Measurements from ENCODE around the gene EFNA4.

The EFNA4 gene

DNA sequence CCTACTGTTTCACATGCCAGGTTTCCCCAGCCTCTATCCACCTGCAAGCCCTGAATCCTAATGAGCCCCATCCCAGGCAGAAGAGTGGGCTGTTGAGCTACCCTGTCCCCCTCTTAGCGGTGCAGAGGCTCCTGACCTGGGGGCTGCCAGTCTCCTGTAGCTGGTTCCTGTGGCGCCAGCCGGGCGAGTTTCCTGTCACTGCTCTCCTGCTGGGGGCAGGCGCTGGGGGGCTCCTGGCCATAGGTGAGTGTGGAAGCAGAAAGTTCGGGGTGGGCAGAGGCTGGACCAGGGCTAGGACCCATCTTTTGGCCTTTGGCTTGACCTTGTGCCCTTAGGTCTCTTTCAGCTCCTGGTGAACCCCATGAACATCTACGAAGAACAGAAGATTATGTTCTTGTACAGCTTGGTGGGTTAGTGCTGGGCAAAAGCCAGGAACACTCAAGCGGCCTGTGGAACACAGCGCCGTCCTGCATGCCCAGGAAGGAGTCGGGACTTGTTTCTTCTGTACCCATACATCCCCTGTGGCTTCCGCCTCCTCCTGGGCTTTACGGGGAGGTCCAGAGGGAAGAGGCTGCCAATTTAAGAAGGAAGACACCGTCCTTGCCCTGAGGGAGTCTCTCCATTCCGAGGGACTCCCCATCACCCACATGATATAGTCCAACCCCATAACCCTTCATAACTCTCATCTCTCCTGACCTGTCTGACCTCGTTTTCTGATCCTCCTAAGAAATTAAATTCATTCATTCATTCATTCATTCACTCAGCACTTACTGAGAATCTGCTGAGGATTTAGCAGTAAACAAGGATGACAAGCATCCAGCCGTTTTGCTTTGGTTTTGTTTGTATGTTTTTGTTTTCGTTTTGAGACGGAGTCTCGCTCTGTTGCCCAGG is 29.0 kb upstream of the EFNA4 start:
- H3K4me3 ChIP-seq (ENCODE audit: low read length), result no peak overlapping the region
- no peak for DNase-seq (ENCODE audit: low read depth)
- TF ChIP-seq, protein P1, sequence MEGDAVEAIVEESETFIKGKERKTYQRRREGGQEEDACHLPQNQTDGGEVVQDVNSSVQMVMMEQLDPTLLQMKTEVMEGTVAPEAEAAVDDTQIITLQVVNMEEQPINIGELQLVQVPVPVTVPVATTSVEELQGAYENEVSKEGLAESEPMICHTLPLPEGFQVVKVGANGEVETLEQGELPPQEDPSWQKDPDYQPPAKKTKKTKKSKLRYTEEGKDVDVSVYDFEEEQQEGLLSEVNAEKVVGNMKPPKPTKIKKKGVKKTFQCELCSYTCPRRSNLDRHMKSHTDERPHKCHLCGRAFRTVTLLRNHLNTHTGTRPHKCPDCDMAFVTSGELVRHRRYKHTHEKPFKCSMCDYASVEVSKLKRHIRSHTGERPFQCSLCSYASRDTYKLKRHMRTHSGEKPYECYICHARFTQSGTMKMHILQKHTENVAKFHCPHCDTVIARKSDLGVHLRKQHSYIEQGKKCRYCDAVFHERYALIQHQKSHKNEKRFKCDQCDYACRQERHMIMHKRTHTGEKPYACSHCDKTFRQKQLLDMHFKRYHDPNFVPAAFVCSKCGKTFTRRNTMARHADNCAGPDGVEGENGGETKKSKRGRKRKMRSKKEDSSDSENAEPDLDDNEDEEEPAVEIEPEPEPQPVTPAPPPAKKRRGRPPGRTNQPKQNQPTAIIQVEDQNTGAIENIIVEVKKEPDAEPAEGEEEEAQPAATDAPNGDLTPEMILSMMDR (conservative IDR thresholded peaks at IDR 0.05; ENCODE audit: low read length), result no peak

DNA sequence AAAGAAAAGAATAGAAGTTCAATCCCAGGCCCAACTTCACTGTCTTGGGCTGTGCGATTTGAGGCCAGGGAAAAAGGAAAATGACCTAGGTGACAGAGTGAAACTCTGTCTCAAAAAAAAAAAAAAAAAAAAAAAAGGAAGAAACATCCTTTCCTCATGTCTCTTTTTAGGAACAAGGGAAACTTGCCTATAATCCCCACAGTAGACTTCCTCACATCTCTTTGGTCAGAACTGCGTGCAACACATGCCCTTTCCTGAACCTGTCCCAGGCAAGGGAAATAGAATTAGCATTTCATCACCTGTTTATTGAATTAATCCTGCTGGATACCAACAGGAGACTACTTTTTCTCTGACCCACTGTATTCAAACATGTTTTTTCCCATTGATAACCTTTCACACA is 27.6 kb upstream of the EFNA4 start:
- no peak for DNase-seq (ENCODE audit: low read depth)
- TF ChIP-seq, protein P1 (conservative IDR thresholded peaks at IDR 0.05; ENCODE audit: low read length), result no peak
- H3K4me3 ChIP-seq (ENCODE audit: low read length), result no peak overlapping the region

DNA sequence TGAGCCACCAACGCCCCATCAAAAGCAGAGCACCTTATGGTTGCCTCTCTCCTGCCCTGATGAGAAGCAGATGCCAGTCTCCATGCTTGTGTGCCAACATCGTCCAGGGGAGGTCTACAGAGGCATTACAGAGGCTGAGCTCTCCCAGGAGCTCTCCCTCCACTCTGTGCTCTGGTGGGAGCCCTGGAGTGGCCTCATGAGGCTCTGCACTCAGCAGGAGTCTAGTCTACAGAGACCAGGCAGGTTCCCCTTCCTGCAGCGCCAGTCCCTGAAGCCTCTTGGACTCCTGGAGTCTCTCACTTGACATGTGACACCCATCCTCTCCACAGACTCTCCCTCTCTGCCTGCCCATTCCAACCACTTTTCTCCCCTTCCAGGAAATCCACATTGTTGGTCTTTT is 26.5 kb upstream of the EFNA4 start:
- TF ChIP-seq, protein P1 (conservative IDR thresholded peaks at IDR 0.05; ENCODE audit: low read length), result no peak
- DNase-seq (ENCODE audit: low read depth), result no peak
- H3K4me3 ChIP-seq (ENCODE audit: low read length), result no peak overlapping the region

DNA sequence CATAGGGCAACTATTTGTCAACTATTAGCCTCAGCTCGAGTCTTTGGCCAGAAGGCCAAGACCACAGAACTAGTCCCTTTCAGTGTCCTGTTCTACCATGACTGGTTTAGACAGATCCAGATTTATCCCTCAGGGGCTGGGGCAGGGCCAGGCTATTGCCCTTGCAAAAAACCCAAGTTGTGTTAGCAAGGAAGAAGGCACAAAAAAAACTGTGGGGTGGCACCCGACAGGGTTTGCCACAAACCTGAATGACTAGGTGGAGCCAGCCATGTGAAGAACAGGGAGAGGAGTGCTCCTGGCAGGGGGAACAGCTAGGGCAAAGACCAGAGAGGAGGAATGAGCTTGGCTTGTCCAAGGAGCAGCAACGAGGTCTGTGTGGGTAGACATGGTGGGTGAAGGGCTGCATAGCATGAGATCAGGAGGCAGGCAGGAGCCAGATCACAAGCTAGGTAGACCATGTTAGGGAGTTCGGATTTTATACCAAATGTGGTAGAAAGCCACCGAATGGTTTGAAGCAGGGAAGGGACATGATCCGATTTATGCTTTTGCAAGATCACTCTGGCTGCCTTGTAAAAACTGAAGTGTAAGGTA is 25.6 kb upstream of the EFNA4 start:
- TF ChIP-seq, protein P1 (conservative IDR thresholded peaks at IDR 0.05; ENCODE audit: low read length), result no peak
- DNase-seq (ENCODE audit: low read depth), result no peak
- H3K4me3 ChIP-seq (ENCODE audit: low read length), result no peak overlapping the region

DNA sequence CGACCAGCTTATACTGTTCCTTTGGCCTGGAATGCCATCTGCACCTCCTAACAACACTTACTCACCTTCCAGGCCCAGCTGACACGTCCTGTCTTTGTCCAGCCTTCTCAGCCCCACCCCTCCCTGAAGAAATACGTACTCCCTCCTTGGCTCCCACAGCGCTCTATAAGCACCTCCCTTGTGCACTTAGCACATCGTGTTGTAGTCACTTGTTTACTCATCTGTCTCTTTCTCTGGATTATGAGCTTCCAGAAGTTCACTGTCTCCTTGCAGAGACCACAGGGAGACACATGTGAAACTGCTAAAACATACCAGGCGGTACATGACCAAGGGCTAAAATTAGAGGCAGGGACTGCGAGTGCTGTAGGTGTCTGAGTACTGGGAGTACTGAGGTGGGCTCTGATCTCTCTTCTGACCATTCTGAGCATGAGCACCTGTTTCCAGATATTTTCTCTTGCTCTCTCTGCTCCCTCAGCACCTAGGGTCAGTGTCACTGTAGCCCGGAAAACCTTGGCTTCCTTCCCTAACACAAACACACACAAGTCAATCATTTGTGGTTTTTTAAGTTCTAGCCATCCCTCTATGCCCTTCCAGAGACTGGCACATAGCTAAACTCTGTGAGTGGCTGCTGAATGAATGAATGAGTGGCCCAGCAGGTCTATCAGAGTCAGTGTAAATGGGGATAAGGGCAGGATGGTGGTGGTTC is 24.8 kb upstream of the EFNA4 start:
- H3K4me3 ChIP-seq (ENCODE audit: low read length), result no peak overlapping the region
- TF ChIP-seq, protein P1 (conservative IDR thresholded peaks at IDR 0.05; ENCODE audit: low read length), result no peak
- DNase-seq (ENCODE audit: low read depth), result peak; percentile 25

DNA sequence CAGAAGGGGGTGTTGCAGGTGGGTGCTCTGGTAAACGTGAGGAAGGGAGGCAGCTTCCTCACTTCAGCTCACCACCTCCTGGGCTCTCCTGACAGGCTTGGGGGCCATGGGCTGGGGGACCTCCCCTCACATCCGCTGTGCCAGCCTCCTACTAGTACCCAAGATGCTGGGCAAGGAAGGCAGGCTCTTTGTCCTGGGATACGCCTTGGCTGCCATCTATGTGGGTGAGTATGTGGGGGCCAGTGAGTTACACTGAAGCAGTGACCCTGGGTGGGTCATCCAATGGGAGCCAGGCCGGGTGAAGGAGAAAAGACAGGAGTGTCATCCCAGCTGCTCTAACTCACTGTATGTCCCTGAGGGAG is 24.3 kb upstream of the EFNA4 start:
- TF ChIP-seq, protein P1 (conservative IDR thresholded peaks at IDR 0.05; ENCODE audit: low read length), result no peak
- H3K4me3 ChIP-seq (ENCODE audit: low read length), result no peak overlapping the region
- no peak for DNase-seq (ENCODE audit: low read depth)
